Choroid plexus epithelial cell (primary cell): Measurements from ENCODE around the gene PNKP.

Experiments
- DNase-seq: peaks from one replicate; pipeline ENCODE4 v3.0.0-alpha.2; 2010; ENCODE audit warnings: low read depth
- H3K4me3 ChIP-seq: 2 replicates; pipeline ENCODE4 v1.5.1; 2011; ENCODE audit warnings: low read depth, mild to moderate bottlenecking, control low read depth, low read length, moderate library complexity
- TF ChIP-seq, protein P1 (sequence below): conservative IDR thresholded peaks from 2 replicates; pipeline ENCODE4 v1.5.1; 2011; ENCODE audit warnings: low read depth, mild to moderate bottlenecking, control low read depth, inconsistent platforms, low read length, moderate library complexity

Gene PNKP

DNA sequence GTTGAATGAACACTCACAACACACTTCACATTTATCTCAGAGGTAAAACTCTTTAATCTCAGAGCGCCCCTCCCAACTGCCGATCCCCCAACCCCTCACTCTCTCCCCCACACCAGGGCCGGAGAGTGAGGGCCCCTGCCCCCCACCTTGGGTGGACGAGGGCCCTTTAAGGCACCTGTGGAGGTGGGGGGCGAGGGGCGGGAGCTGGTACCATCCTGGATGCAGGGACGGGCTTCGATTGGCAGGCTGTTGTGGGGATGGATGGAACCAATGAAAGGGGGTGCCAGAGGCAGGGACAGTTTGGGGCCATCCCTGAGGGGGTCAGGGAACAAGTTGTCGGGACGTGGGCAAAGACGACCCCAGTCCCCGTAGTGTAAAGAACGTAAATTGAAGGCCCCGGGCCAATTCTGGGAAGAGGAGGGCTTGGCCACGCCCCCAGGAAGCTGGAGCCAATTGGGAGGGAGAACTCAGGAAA lies 1.7 kb upstream of the PNKP start:
- peak overlapping the region; percentile 48 for H3K4me3 ChIP-seq
- DNase-seq: no peak
- TF ChIP-seq, protein P1, sequence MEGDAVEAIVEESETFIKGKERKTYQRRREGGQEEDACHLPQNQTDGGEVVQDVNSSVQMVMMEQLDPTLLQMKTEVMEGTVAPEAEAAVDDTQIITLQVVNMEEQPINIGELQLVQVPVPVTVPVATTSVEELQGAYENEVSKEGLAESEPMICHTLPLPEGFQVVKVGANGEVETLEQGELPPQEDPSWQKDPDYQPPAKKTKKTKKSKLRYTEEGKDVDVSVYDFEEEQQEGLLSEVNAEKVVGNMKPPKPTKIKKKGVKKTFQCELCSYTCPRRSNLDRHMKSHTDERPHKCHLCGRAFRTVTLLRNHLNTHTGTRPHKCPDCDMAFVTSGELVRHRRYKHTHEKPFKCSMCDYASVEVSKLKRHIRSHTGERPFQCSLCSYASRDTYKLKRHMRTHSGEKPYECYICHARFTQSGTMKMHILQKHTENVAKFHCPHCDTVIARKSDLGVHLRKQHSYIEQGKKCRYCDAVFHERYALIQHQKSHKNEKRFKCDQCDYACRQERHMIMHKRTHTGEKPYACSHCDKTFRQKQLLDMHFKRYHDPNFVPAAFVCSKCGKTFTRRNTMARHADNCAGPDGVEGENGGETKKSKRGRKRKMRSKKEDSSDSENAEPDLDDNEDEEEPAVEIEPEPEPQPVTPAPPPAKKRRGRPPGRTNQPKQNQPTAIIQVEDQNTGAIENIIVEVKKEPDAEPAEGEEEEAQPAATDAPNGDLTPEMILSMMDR: no peak

GRCh38 chr19:49864890-49865289 lies 2.5 kb downstream of the PNKP start:
- TF ChIP-seq, protein P1: no peak
- no peak for DNase-seq
- no peak overlapping the region for H3K4me3 ChIP-seq

GRCh38 chr19:49863935-49864320 lies 3.4 kb downstream of the PNKP start:
- DNase-seq: no peak
- H3K4me3 ChIP-seq: no peak overlapping the region
- TF ChIP-seq, protein P1: no peak

DNA sequence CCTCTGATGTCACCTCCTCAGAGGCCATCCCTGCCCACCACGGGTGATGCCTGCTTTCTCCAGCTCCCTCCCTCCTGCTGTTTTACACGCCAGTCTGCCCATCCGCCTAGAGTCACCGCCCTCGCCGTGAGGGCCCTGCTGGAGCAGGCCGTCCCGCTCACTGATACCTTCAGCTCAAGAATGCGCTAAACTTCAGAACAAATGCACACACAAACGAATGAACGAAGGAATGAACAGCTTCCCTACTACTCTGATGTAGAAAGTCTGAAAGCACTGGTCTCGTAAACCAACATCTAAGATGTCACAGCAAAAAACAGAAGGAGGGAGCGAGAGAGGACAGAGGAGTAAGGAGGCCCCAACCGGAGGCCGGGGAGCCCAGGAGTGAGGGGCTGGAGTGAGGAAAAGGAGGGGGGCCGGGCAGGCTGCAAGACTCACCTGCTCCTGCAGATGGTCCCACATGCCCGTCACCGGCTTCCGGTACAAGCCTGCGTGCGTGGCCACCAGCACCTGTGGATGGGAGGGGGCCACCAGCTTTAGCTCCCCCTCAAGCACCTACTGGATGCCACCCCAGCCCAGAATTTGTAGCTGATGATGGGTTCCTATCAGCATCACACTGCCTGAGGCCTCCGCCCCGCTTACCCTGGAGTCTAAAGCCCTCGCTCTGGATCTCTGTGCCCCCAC lies 4.0 kb downstream of the PNKP start:
- no peak overlapping the region for H3K4me3 ChIP-seq
- TF ChIP-seq, protein P1: no peak
- DNase-seq: no peak

DNA sequence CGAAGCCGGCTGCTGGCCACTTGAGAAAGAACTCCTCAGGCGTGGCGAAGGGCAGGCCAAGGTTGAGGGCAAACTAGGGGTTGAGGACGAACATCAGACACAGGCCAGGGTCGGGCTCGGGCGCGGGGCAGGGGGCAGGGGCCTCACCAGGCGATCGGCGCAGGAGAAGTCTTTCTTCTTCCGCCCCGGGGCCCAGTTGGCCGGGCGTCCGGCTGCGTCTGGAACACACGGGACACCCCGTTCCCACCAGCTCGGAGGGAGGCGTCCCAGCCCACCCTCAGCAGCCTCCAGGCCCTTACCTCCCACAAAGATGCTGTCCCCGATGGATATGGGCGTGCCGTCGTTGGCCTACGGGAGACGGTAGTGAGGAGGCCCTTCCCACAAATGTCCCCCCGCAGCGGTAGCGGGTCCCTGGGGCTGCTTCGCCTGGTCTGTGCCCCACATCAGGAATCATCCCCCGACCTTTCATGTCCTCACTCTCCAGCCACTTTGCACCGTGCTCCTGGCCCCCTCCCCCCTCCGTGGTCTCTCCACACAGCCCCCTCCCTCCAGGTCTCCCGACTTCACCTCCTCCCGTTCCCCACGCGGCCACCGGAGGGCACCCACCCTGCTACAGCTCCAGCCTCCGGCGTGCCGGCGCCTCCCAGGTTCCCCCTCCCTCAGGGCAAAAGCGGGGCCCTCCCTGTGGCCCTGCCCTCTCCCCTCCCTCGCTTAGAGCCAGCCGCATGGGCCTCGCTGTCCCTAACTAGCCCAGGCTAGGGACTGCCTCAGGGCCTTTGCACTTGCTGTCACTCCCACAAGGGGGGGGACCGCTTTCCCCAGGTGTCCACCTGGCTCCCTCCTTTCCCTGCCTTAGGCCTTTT lies 4.8 kb downstream of the PNKP start:
- TF ChIP-seq, protein P1: peak; percentile 46
- DNase-seq: no peak
- H3K4me3 ChIP-seq: no peak overlapping the region

- H3K4me3 ChIP-seq: no peak overlapping the region
- no peak for DNase-seq
- TF ChIP-seq, protein P1: no peak
Measured at GRCh38 chr19:49861541-49862378, 5.6 kb downstream of the PNKP start.
